ENCODE results near the gene KMT2E. TPM values are rescaled to one million over a fixed set of nuclear protein-coding genes. Genes with fewer than 3 reads are reported as not detected.
"Not testable (repeated sequence)": the region's sequence is repeated elsewhere in the genome, so short reads cannot be mapped to it uniquely, and the experiment has no call there.

The KMT2E gene
- total RNA-seq, 2 experiments from 2014 or later: 63.3 to 63.4 TPM

- CTCF ChIA-PET; H3K9me3 Mint-ChIP-seq; intact Hi-C loops (cut with micrococcal nuclease); H3K4me3 Mint-ChIP-seq; H3K27ac Mint-ChIP-seq; H3K27me3 Mint-ChIP-seq (ENCODE audit: low read depth); H3K36me3 Mint-ChIP-seq (ENCODE audit: low read depth); DNase-seq: not testable (repeated sequence)
- H3K4me1 Mint-ChIP-seq (ENCODE audit: low read depth): peaks cover 18% of the 10 kb centered on the region
These were observed 38.5 kb upstream of the KMT2E start for GRCh38 chr7:104975553-104975952.

DNA sequence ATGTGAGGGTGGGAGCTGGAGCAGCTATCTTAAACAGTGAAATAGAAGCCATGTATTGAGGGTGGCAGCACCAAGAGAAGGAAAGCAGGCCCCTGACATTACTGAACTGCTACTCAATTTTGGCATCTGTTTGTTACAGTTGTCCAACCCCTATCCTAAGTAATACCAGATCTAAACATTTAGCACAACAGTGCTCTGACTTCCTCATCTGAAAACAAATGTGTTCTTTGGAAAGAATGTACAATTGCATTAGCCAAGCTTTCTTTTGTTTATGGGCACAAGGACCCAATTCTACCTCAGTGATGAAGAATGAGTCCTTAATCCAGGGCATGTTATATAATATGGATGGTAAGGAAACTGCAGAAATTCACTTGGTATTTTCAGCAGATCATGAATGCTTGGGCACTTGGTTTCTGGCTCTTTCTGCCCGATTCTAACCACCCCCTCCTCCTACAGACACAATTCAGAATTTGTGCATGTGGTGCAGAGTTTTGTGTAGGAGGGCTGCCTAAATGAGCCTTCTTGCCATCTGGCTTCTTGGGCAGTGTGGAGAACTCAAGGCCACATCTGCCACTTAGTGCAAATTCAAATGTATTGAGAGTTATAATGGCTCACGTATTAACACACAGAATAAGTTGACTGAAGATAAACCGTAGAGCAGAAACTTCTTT lies 36.9 kb upstream of the KMT2E start:
- intact Hi-C loops (cut with micrococcal nuclease): no loop called here
- H3K9me3 Mint-ChIP-seq: no peaks in the 10 kb centered on the region
- H3K4me3 Mint-ChIP-seq: no peak overlapping the region
- no peaks in the 10 kb centered on the region for H3K36me3 Mint-ChIP-seq (ENCODE audit: low read depth)
- CTCF ChIA-PET: no interaction called here
- H3K4me1 Mint-ChIP-seq (ENCODE audit: low read depth): peaks cover 31% of the 10 kb centered on the region
- H3K27me3 Mint-ChIP-seq (ENCODE audit: low read depth): no peaks in the 10 kb centered on the region
- peak overlapping the region; percentile 30 for H3K27ac Mint-ChIP-seq
- DNase-seq: no peak

- H3K9me3 Mint-ChIP-seq: no peaks in the 10 kb centered on the region
- CTCF ChIA-PET: interaction anchor here (1.0 to 8.3 kb wide), 6 partner anchors 10 to 452 kb away, joined by 3 to 140 read pairs (median 6); partner anchors contain the start of gene KMT2E
- no peak for DNase-seq
- H3K4me1 Mint-ChIP-seq (ENCODE audit: low read depth): peaks cover 40% of the 10 kb centered on the region
- H3K27me3 Mint-ChIP-seq (ENCODE audit: low read depth): no peaks in the 10 kb centered on the region
- H3K36me3 Mint-ChIP-seq (ENCODE audit: low read depth): no peaks in the 10 kb centered on the region
- intact Hi-C loops (cut with micrococcal nuclease): no loop called here
- no peak overlapping the region for H3K4me3 Mint-ChIP-seq
- no peak overlapping the region for H3K27ac Mint-ChIP-seq
These were observed 35.5 kb upstream of the KMT2E start for GRCh38 chr7:104978460-104978859.

GRCh38 chr7:104979167-104979841 lies 34.7 kb upstream of the KMT2E start:
- no peaks in the 10 kb centered on the region for H3K9me3 Mint-ChIP-seq
- peaks cover 34% of the 10 kb centered on the region for H3K4me1 Mint-ChIP-seq (ENCODE audit: low read depth)
- H3K36me3 Mint-ChIP-seq (ENCODE audit: low read depth): no peaks in the 10 kb centered on the region
- H3K4me3 Mint-ChIP-seq: no peak overlapping the region
- DNase-seq: no peak
- no peak overlapping the region for H3K27ac Mint-ChIP-seq
- H3K27me3 Mint-ChIP-seq (ENCODE audit: low read depth): no peaks in the 10 kb centered on the region
- intact Hi-C loops (cut with micrococcal nuclease): no loop called here
- CTCF ChIA-PET: interaction anchor here (0.7 to 8.3 kb wide), 7 partner anchors 9 to 451 kb away, joined by 3 to 140 read pairs (median 4); partner anchors contain the start of gene KMT2E

GRCh38 chr7:104980440-104980839 lies 33.6 kb upstream of the KMT2E start:
- no peaks in the 10 kb centered on the region for H3K9me3 Mint-ChIP-seq
- intact Hi-C loops (cut with micrococcal nuclease): loop anchor here (5.0 kb wide), 1 partner anchor 552 kb away; the partner anchor contains the start of gene RINT1
- H3K27ac Mint-ChIP-seq: no peak overlapping the region
- no peaks in the 10 kb centered on the region for H3K27me3 Mint-ChIP-seq (ENCODE audit: low read depth)
- H3K4me3 Mint-ChIP-seq: no peak overlapping the region
- DNase-seq: no peak
- peaks cover 45% of the 10 kb centered on the region for H3K4me1 Mint-ChIP-seq (ENCODE audit: low read depth)
- no peaks in the 10 kb centered on the region for H3K36me3 Mint-ChIP-seq (ENCODE audit: low read depth)
- CTCF ChIA-PET: interaction anchor here (0.6 to 8.3 kb wide), 29 partner anchors 8 to 551 kb away, joined by 3 to 140 read pairs (median 5); partner anchors contain the start of gene KMT2E

- CTCF ChIA-PET: interaction anchor here (0.6 to 8.3 kb wide), 43 partner anchors 9 to 550 kb away, joined by 3 to 140 read pairs (median 5); partner anchors contain the start of gene KMT2E
- DNase-seq: no peak
- Mint-ChIP-seq H3K27ac (no peak overlapping the region), H3K27me3 (ENCODE audit: low read depth) (no peaks in the 10 kb centered on the region), H3K9me3 (no peaks in the 10 kb centered on the region), H3K4me3 (no peak overlapping the region), H3K36me3 (ENCODE audit: low read depth) (no peaks in the 10 kb centered on the region), H3K4me1 (ENCODE audit: low read depth) (peaks cover 50% of the 10 kb centered on the region)
- intact Hi-C loops (cut with micrococcal nuclease): loop anchor here (1.0 to 5.0 kb wide), 10 partner anchors 24 to 608 kb away; partner anchors contain the start of gene RINT1
These were observed 32.9 kb upstream of the KMT2E start for GRCh38 chr7:104980841-104981671.

- intact Hi-C loops (cut with micrococcal nuclease): loop anchor here (1.0 to 5.0 kb wide), 11 partner anchors 24 to 608 kb away; partner anchors contain the start of gene RINT1
- Mint-ChIP-seq H3K4me1 (ENCODE audit: low read depth) (peaks cover 55% of the 10 kb centered on the region), H3K4me3 (no peak overlapping the region), H3K27ac (no peak overlapping the region), H3K36me3 (ENCODE audit: low read depth) (no peaks in the 10 kb centered on the region), H3K9me3 (no peaks in the 10 kb centered on the region), H3K27me3 (ENCODE audit: low read depth) (no peaks in the 10 kb centered on the region)
- no peak for DNase-seq
- CTCF ChIA-PET: interaction anchor here (0.7 to 8.3 kb wide), 39 partner anchors 10 to 550 kb away, joined by 3 to 140 read pairs (median 5); partner anchors contain the start of gene KMT2E
These were observed 32.4 kb upstream of the KMT2E start for GRCh38 chr7:104981672-104982037.

DNA sequence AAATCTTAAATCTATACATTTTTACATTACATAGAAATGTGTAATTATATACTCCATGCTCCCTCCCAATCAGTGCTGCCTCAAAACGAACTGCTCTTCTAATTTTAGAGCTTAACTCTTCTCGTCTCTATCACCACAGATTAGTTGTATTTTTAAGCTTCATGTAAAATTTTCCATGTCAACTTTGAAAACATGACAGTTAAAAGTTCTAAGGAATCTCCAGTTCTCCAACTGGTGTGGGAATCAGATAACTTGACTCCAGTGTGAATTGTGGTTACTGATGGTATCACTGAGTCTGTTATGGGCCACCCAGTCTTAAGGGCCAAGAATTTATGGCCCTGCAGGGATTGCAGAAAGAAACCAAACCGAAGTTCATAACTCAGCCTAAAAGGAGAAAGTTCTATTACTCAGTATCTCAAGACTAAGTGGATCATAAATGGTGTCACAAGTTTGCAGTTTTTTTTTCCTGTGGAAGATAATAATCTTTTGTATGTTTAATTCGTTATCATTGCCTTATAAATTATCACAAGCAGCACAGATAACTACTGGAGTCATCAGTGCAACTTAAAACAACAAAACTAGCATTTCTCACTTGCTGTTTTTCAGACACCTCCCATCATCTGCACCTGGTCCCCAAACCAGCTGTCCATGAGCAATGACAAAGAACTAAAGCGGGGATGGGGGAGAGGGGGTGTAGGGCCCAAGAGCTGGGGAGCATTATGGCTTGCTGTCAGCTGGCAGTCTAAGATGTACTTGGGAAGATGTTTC lies 31.5 kb upstream of the KMT2E start:
- DNase-seq: peak; percentile 33
- Mint-ChIP-seq H3K4me3 (peak overlapping the region; percentile 98), H3K4me1 (ENCODE audit: low read depth) (peaks cover 55% of the 10 kb centered on the region), H3K36me3 (ENCODE audit: low read depth) (no peaks in the 10 kb centered on the region), H3K9me3 (no peaks in the 10 kb centered on the region), H3K27ac (peak overlapping the region; percentile 100), H3K27me3 (ENCODE audit: low read depth) (no peaks in the 10 kb centered on the region)
- CTCF ChIA-PET: interaction anchor here (0.8 to 8.3 kb wide), 19 partner anchors 10 to 549 kb away, joined by 3 to 140 read pairs (median 7); partner anchors contain the start of genes KMT2E and RINT1
- intact Hi-C loops (cut with micrococcal nuclease): loop anchor here (1.0 to 5.0 kb wide), 4 partner anchors 30 to 550 kb away; partner anchors contain the start of gene RINT1

GRCh38 chr7:104983076-104983577 lies 30.9 kb upstream of the KMT2E start:
- no peak for DNase-seq
- Mint-ChIP-seq H3K27ac (peak overlapping the region; percentile 100), H3K4me1 (ENCODE audit: low read depth) (peaks cover 61% of the 10 kb centered on the region), H3K9me3 (no peaks in the 10 kb centered on the region), H3K27me3 (ENCODE audit: low read depth) (no peaks in the 10 kb centered on the region), H3K36me3 (ENCODE audit: low read depth) (no peaks in the 10 kb centered on the region), H3K4me3 (peak overlapping the region; percentile 98)
- CTCF ChIA-PET: interaction anchor here (1.4 to 8.3 kb wide), 7 partner anchors 19 to 549 kb away, joined by 3 to 140 read pairs (median 7); partner anchors contain the start of genes KMT2E and RINT1
- intact Hi-C loops (cut with micrococcal nuclease): loop anchor here (1.0 to 5.0 kb wide), 4 partner anchors 29 to 549 kb away; partner anchors contain the start of gene RINT1

GRCh38 chr7:104983578-104984539 lies 30.1 kb upstream of the KMT2E start:
- intact Hi-C loops (cut with micrococcal nuclease): loop anchor here (1.0 to 5.0 kb wide), 5 partner anchors 19 to 548 kb away; partner anchors contain the start of gene RINT1
- Mint-ChIP-seq H3K27ac (peak overlapping the region; percentile 100), H3K36me3 (ENCODE audit: low read depth) (peaks cover 3% of the 10 kb centered on the region), H3K27me3 (ENCODE audit: low read depth) (no peaks in the 10 kb centered on the region), H3K4me3 (peak overlapping the region; percentile 98), H3K4me1 (ENCODE audit: low read depth) (peaks cover 65% of the 10 kb centered on the region), H3K9me3 (no peaks in the 10 kb centered on the region)
- peak; percentile 89 for DNase-seq
- CTCF ChIA-PET: interaction anchor here (0.5 to 8.3 kb wide), 7 partner anchors 18 to 505 kb away, joined by 3 to 140 read pairs (median 7); partner anchors contain the start of gene KMT2E

Data from activated naive CD4-positive, alpha-beta T cell treated with anti-CD3 and anti-CD28 coated beads for 36 hours (primary cell).